Lower leg skin (tissue), 4 donors: Measurements from ENCODE around the gene RAB39A. TPM values are rescaled to one million over a fixed set of nuclear protein-coding genes. Genes with fewer than 3 reads are reported as not detected.
"Not testable (repeated sequence)": the region's sequence is repeated elsewhere in the genome, so short reads cannot be mapped to it uniquely, and the experiment has no call there.

Experiments
- DNase-seq, 2 donors: peaks; one replicate each; pipeline ENCODE4 v3.0.0-alpha.2; 2019; ENCODE audit warnings: low spot score in 2 of 2
- H3K4me3 ChIP-seq: fragments of 200-600 bp; sonication (generic); 2 replicates; pipeline ENCODE4 v1.5.1; 2017; ENCODE audit warnings: mild to moderate bottlenecking, low read depth; ENCODE audit not compliant: poor library complexity, severe bottlenecking
- CTCF ChIP-seq, 3 donors: fragments of 450-650 bp; IDR thresholded peaks; one replicate each; pipeline ENCODE4 v1.5.1; 2016; ENCODE audit warnings: antibody characterized with exemption in 3 of 3, mild to moderate bottlenecking in 3 of 3, moderate library complexity in 2 of 3
- POLR2A ChIP-seq, 2 donors: fragments of 450-650 bp; IDR thresholded peaks; one replicate each; pipeline ENCODE4 v1.6.1; 2016 to 2017; ENCODE audit warnings: antibody characterized with exemption in 2 of 2, mild to moderate bottlenecking in 1 of 2, moderate library complexity in 1 of 2
- WGBS, 2 donors: methylation state at CpG; one replicate each; pipeline ENCODE4 v1.1.5; 2018; 5-methylcytosine and 5-hydroxymethylcytosine counted together
- intact Hi-C: fragments of 100-400 bp; cut with DNase I; formaldehyde crosslinking; loops from one replicate; pipeline ENCODE4 v1.15.0; 2023; ENCODE audit warnings: low total_unique reads
- total RNA-seq, 4 donors: library from RNA; depleted of rRNA; stranded (reverse); fragments of >200 nt; gene quantifications; one replicate each; pipeline ENCODE4 v1.1.0, GENCODE V29; 2016

RAB39A gene
- total RNA-seq, 4 donors from 2014 or later, result 0.19 TPM; not detected in 3

GRCh38 chr11:107928767-107929507 lies 689 bp downstream of the RAB39A start:
- intact Hi-C loops, result no loop called here
- WGBS, 2 donors, result 2 to 3% methylated on average over 38 to 41 of the region's 41 CpGs
- H3K4me3 ChIP-seq, result peak overlapping the region; percentile 7
- TF ChIP-seq POLR2A (IDR thresholded peaks at IDR 0.05) (no peak), CTCF (IDR thresholded peaks at IDR 0.05) (no peak)
- peak; percentile 19 to 58 for DNase-seq

GRCh38 chr11:107929611-107930200 lies 1.5 kb downstream of the RAB39A start:
- no peak overlapping the region for H3K4me3 ChIP-seq
- TF ChIP-seq POLR2A (IDR thresholded peaks at IDR 0.05) (no peak), CTCF (IDR thresholded peaks at IDR 0.05) (no peak)
- intact Hi-C loops, result no loop called here
- DNase-seq, result peak in 1 of 2 donors; percentile 53
- WGBS, 2 donors, result 31 to 42% methylated on average over 10 of the region's 10 CpGs

- TF ChIP-seq POLR2A (IDR thresholded peaks at IDR 0.05) (no peak), CTCF (IDR thresholded peaks at IDR 0.05) (no peak)
- no peak for DNase-seq
- WGBS, 2 donors, result 84 to 87% methylated on average over 7 of the region's 7 CpGs
- no peak overlapping the region for H3K4me3 ChIP-seq
- intact Hi-C loops, result no loop called here
These were observed 3.0 kb downstream of the RAB39A start for GRCh38 chr11:107931206-107931605.

GRCh38 chr11:107947904-107948303 lies 19.7 kb downstream of the RAB39A start:
- no peak overlapping the region for H3K4me3 ChIP-seq
- 70 to 76% methylated on average over 4 of the region's 4 CpGs for WGBS, 2 donors
- intact Hi-C loops, result no loop called here
- DNase-seq, result no peak
- TF ChIP-seq CTCF (IDR thresholded peaks at IDR 0.05) (no peak), POLR2A (IDR thresholded peaks at IDR 0.05) (no peak)

GRCh38 chr11:107948328-107948727 lies 20.1 kb downstream of the RAB39A start:
- H3K4me3 ChIP-seq, intact Hi-C loops, DNase-seq: not testable (repeated sequence)
- 82 to 89% methylated on average over 12 of the region's 12 CpGs for WGBS, 2 donors

GRCh38 chr11:107951155-107951554 lies 22.9 kb downstream of the RAB39A start:
- intact Hi-C loops, result no loop called here
- no peak for DNase-seq
- no peak overlapping the region for H3K4me3 ChIP-seq
- no peak for TF ChIP-seq POLR2A (IDR thresholded peaks at IDR 0.05)
- TF ChIP-seq CTCF (IDR thresholded peaks at IDR 0.05), result no peak
